Activated T-cell treated with anti-CD3 and anti-CD28 coated beads, Interleukin-2, amount 50 U/mL, for 72 hours (primary cell): ENCODE measurements around the gene FHIT. TPM values are rescaled to one million over a fixed set of nuclear protein-coding genes. Genes with fewer than 3 reads are reported as not detected.

Experiments
- ATAC-seq, 2 donors: fragments of 150-1000 bp; cut with Tn5 transposase; replicated peaks in 1 of 2; 2 replicates each; pipeline ENCODE4 v1.10.0; 2021; ENCODE audit warnings: moderate library complexity in 2 of 2, mild to moderate bottlenecking in 1 of 2
- DNase-seq, 2 donors: peaks; one replicate each; pipeline ENCODE4 v3.0.0; 2021 to 2022; ENCODE audit warnings: mixed read lengths in 1 of 2
- H3K27ac Mint-ChIP-seq: one replicate; pipeline ENCODE4 v1.8.0; 2022; ENCODE audit warnings: mild to moderate bottlenecking, moderate library complexity, mixed read lengths
- H3K27me3 Mint-ChIP-seq: one replicate; pipeline ENCODE4 v1.8.0; 2022; ENCODE audit warnings: low read depth, mixed read lengths
- H3K36me3 Mint-ChIP-seq, 2 donors: one replicate each; pipeline ENCODE4 v1.8.0; 2022; ENCODE audit warnings: mixed read lengths in 2 of 2, mild to moderate bottlenecking in 1 of 2; ENCODE audit not compliant: insufficient read depth in 2 of 2
- H3K4me1 Mint-ChIP-seq: one replicate; pipeline ENCODE4 v1.8.0; 2022; ENCODE audit warnings: low read depth, mixed read lengths
- H3K4me3 Mint-ChIP-seq, 2 donors: one replicate each; pipeline ENCODE4 v1.8.0; 2022; ENCODE audit warnings: mild to moderate bottlenecking in 2 of 2, mixed read lengths in 2 of 2, moderate library complexity in 2 of 2
- H3K9me3 Mint-ChIP-seq, 2 donors: one replicate each; pipeline ENCODE4 v1.8.0; 2022; ENCODE audit warnings: mixed read lengths in 2 of 2
- total RNA-seq, 2 donors: library from RNA; stranded (reverse); gene quantifications; one replicate each; pipeline ENCODE4 v1.2.3, GENCODE V29; 2022

FHIT gene
- total RNA-seq, 2 donors from 2014 or later: 48.2 to 54.9 TPM

GRCh38 chr3:60728006-60728405 lies 523.2 kb downstream of the FHIT start:
- no peak for ATAC-seq
- Mint-ChIP-seq H3K27ac (no peak overlapping the region), H3K9me3 (peaks cover 3 to 9% of the 10 kb centered on the region in 2 donors), H3K4me1 (no peaks in the 10 kb centered on the region), H3K4me3 (no peak overlapping the region), H3K36me3 (peaks cover 0 to 1% of the 10 kb centered on the region in 2 donors), H3K27me3 (no peaks in the 10 kb centered on the region)
- no peak for DNase-seq

GRCh38 chr3:60720736-60721135 lies 530.5 kb downstream of the FHIT start:
- DNase-seq (no peak), ATAC-seq (no peak)
- Mint-ChIP-seq H3K4me1 (no peaks in the 10 kb centered on the region), H3K9me3 (peaks cover 0 to 2% of the 10 kb centered on the region in 2 donors), H3K4me3 (no peak overlapping the region), H3K27ac (no peak overlapping the region), H3K36me3 (no peaks in the 10 kb centered on the region), H3K27me3 (no peaks in the 10 kb centered on the region)

- H3K4me3 Mint-ChIP-seq: no peak overlapping the region
- peaks cover 1% of the 10 kb centered on the region in 2 donors for H3K36me3 Mint-ChIP-seq
- DNase-seq (no peak), ATAC-seq (no peak)
- no peaks in the 10 kb centered on the region for H3K4me1 Mint-ChIP-seq
- H3K27me3 Mint-ChIP-seq: no peaks in the 10 kb centered on the region
- peaks cover 3 to 4% of the 10 kb centered on the region in 2 donors for H3K9me3 Mint-ChIP-seq
- no peak overlapping the region for H3K27ac Mint-ChIP-seq
Measured at GRCh38 chr3:60716573-60716972, 534.7 kb downstream of the FHIT start.

- no peaks in the 10 kb centered on the region for H3K27me3 Mint-ChIP-seq
- no peak for DNase-seq
- no peak overlapping the region for H3K27ac Mint-ChIP-seq
- no peak for ATAC-seq
- peaks cover 3 to 5% of the 10 kb centered on the region in 2 donors for H3K36me3 Mint-ChIP-seq
- H3K4me1 Mint-ChIP-seq: no peaks in the 10 kb centered on the region
- H3K4me3 Mint-ChIP-seq: no peak overlapping the region
- peaks cover 4 to 5% of the 10 kb centered on the region in 2 donors for H3K9me3 Mint-ChIP-seq
Measured at GRCh38 chr3:60708191-60708975, 542.9 kb downstream of the FHIT start.

- Mint-ChIP-seq H3K36me3 (peaks cover 3 to 5% of the 10 kb centered on the region in 2 donors), H3K4me3 (no peak overlapping the region), H3K9me3 (peaks cover 4 to 5% of the 10 kb centered on the region in 2 donors), H3K27me3 (no peaks in the 10 kb centered on the region), H3K27ac (no peak overlapping the region), H3K4me1 (no peaks in the 10 kb centered on the region)
- ATAC-seq (no peak), DNase-seq (no peak)
Measured at GRCh38 chr3:60707452-60708020, 543.7 kb downstream of the FHIT start.

GRCh38 chr3:60703956-60704736 lies 547.1 kb downstream of the FHIT start:
- Mint-ChIP-seq H3K9me3 (no peaks in the 10 kb centered on the region), H3K27me3 (no peaks in the 10 kb centered on the region), H3K27ac (peak overlapping the region; percentile 48), H3K36me3 (no peaks in the 10 kb centered on the region), H3K4me3 (no peak overlapping the region), H3K4me1 (no peaks in the 10 kb centered on the region)
- no peak for DNase-seq
- ATAC-seq: no peak

- no peaks in the 10 kb centered on the region for H3K36me3 Mint-ChIP-seq
- no peaks in the 10 kb centered on the region for H3K9me3 Mint-ChIP-seq
- H3K4me3 Mint-ChIP-seq: no peak overlapping the region
- DNase-seq (no peak), ATAC-seq (no peak)
- no peaks in the 10 kb centered on the region for H3K4me1 Mint-ChIP-seq
- no peaks in the 10 kb centered on the region for H3K27me3 Mint-ChIP-seq
- H3K27ac Mint-ChIP-seq: no peak overlapping the region
Measured at GRCh38 chr3:60703008-60703407, 548.2 kb downstream of the FHIT start.

- H3K27ac Mint-ChIP-seq: no peak overlapping the region
- no peaks in the 10 kb centered on the region for H3K9me3 Mint-ChIP-seq
- H3K4me3 Mint-ChIP-seq: no peak overlapping the region
- DNase-seq (no peak), ATAC-seq (no peak)
- no peaks in the 10 kb centered on the region for H3K4me1 Mint-ChIP-seq
- H3K27me3 Mint-ChIP-seq: no peaks in the 10 kb centered on the region
- peaks cover 0 to 4% of the 10 kb centered on the region in 2 donors for H3K36me3 Mint-ChIP-seq
Measured at GRCh38 chr3:60698117-60698516, 553.1 kb downstream of the FHIT start.

- H3K9me3 Mint-ChIP-seq: no peaks in the 10 kb centered on the region
- ATAC-seq: no peak
- H3K4me1 Mint-ChIP-seq: no peaks in the 10 kb centered on the region
- peaks cover 0 to 4% of the 10 kb centered on the region in 2 donors for H3K36me3 Mint-ChIP-seq
- H3K27ac Mint-ChIP-seq: no peak overlapping the region
- no peaks in the 10 kb centered on the region for H3K27me3 Mint-ChIP-seq
- H3K4me3 Mint-ChIP-seq: no peak overlapping the region
- DNase-seq: no peak
Measured at GRCh38 chr3:60697132-60697531, 554.1 kb downstream of the FHIT start.

- Mint-ChIP-seq H3K27ac (no peak overlapping the region), H3K4me1 (no peaks in the 10 kb centered on the region), H3K36me3 (peaks cover 0 to 4% of the 10 kb centered on the region in 2 donors), H3K27me3 (no peaks in the 10 kb centered on the region), H3K4me3 (no peak overlapping the region), H3K9me3 (no peaks in the 10 kb centered on the region)
- DNase-seq (no peak), ATAC-seq (no peak)
Measured at GRCh38 chr3:60696428-60697125, 554.7 kb downstream of the FHIT start.

GRCh38 chr3:60675424-60675823 lies 575.8 kb downstream of the FHIT start:
- no peak overlapping the region for H3K4me3 Mint-ChIP-seq

GRCh38 chr3:60674870-60675269 lies 576.4 kb downstream of the FHIT start:
- H3K4me1 Mint-ChIP-seq: no peaks in the 10 kb centered on the region
- peaks cover 0 to 2% of the 10 kb centered on the region in 2 donors for H3K9me3 Mint-ChIP-seq
- ATAC-seq (no peak), DNase-seq (no peak)
- H3K27ac Mint-ChIP-seq: no peak overlapping the region
- H3K4me3 Mint-ChIP-seq: no peak overlapping the region
- no peaks in the 10 kb centered on the region for H3K36me3 Mint-ChIP-seq
- no peaks in the 10 kb centered on the region for H3K27me3 Mint-ChIP-seq

More at GRCh38 chr3:60675424-60675823, 575.8 kb downstream of the FHIT start:
- Mint-ChIP-seq H3K36me3 (no peaks in the 10 kb centered on the region), H3K9me3 (peaks cover 0 to 2% of the 10 kb centered on the region in 2 donors), H3K4me1 (no peaks in the 10 kb centered on the region), H3K27me3 (no peaks in the 10 kb centered on the region), H3K27ac (no peak overlapping the region)
- DNase-seq: no peak
- no peak for ATAC-seq

- ATAC-seq (no peak), DNase-seq (no peak)
- no peaks in the 10 kb centered on the region for H3K4me1 Mint-ChIP-seq
- no peaks in the 10 kb centered on the region for H3K27me3 Mint-ChIP-seq
- peaks cover 0 to 1% of the 10 kb centered on the region in 2 donors for H3K36me3 Mint-ChIP-seq
- H3K9me3 Mint-ChIP-seq: peaks cover 0 to 2% of the 10 kb centered on the region in 2 donors
- no peak overlapping the region for H3K27ac Mint-ChIP-seq
- no peak overlapping the region for H3K4me3 Mint-ChIP-seq
Measured at GRCh38 chr3:60673123-60673522, 578.1 kb downstream of the FHIT start.
